Measurements from ENCODE around the gene ARID5B.

DNA sequence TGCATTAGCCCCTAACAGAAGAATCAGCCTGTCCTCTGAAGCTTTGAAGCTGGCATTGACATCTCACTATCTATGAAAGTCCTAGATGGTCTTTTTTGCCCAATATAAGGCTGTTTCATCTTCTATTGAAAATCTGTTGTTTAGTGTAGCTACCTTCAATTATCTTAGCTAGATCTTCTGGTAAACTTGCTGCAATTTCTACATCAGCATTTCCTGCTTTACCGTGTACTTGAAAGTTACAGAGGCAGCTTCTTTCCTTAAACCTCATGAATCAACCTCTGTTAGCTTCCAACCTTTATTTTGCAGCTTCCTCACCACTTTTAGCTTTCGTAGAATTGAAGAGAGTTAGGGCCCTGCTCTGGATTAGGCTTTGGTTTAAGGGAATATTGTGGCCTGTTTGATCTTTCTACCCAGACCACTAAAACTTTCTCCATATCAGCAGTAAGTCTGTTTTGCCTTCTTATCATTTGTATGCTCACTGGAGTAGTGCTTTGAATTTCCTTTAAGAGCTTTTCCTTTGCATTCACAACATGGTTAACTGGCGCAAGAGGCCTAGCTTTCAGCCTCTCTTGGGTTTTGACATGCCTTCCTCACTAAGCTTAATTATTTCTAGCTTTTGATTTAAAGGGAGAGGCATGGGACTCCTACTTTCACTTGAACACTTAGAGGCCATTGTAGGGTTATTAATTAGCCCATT, 32.5 kb downstream of the ARID5B start:
- TF ChIP-seq EZH2phosphoT487 (IDR thresholded peaks at IDR 0.05; ENCODE audit: low read depth, severe bottlenecking, unreplicated experiment): no peak
- TF ChIP-seq, protein P1, sequence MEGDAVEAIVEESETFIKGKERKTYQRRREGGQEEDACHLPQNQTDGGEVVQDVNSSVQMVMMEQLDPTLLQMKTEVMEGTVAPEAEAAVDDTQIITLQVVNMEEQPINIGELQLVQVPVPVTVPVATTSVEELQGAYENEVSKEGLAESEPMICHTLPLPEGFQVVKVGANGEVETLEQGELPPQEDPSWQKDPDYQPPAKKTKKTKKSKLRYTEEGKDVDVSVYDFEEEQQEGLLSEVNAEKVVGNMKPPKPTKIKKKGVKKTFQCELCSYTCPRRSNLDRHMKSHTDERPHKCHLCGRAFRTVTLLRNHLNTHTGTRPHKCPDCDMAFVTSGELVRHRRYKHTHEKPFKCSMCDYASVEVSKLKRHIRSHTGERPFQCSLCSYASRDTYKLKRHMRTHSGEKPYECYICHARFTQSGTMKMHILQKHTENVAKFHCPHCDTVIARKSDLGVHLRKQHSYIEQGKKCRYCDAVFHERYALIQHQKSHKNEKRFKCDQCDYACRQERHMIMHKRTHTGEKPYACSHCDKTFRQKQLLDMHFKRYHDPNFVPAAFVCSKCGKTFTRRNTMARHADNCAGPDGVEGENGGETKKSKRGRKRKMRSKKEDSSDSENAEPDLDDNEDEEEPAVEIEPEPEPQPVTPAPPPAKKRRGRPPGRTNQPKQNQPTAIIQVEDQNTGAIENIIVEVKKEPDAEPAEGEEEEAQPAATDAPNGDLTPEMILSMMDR (IDR thresholded peaks at IDR 0.05; ENCODE audit: poor library complexity): no peak
